Rectal smooth muscle tissue (tissue), 1 donor: ENCODE results near the gene IPO9.

Experiments
- H3K27ac ChIP-seq: one replicate; pipeline ENCODE4 v1.7.0; 2013; ENCODE audit warnings: low read depth, low read length, inconsistent platforms
- H3K27me3 ChIP-seq: one replicate; pipeline ENCODE4 v1.7.0; 2013; ENCODE audit warnings: low read length; ENCODE audit not compliant: control insufficient read depth, insufficient read depth
- H3K36me3 ChIP-seq: one replicate; pipeline ENCODE4 v1.7.0; 2013; ENCODE audit warnings: low read length; ENCODE audit not compliant: control insufficient read depth, insufficient read depth
- H3K4me1 ChIP-seq: one replicate; pipeline ENCODE4 v1.7.0; 2013; ENCODE audit warnings: low read length; ENCODE audit not compliant: control insufficient read depth, insufficient read depth
- H3K4me3 ChIP-seq: one replicate; pipeline ENCODE4 v1.7.0; 2013; ENCODE audit warnings: low read length
- H3K9ac ChIP-seq: one replicate; pipeline ENCODE4 v1.7.0; 2013; ENCODE audit warnings: low read length

IPO9 gene

DNA sequence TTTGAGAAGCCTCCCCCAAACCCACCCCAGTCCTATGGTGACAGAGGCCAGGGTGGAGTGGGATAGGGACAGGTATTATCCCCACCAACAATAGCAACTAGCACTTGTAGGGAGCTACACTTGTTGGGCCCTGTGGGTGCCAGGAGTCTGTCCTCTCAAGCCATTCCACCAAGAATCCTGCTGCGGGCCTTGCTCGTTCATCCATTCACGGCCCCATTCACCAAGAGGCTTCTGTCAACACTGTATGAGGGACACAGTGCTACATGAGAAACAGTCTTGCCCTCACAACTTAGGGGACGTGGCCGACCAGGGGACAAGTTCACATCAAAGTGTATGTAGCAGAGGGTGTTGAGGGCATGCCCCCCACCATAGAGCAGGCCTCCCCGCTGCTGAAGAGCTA is 78.7 kb downstream of the IPO9 start:
- H3K27me3 ChIP-seq = no peaks in the 10 kb centered on the region
- peaks cover 79% of the 10 kb centered on the region for H3K4me1 ChIP-seq
- no peaks in the 10 kb centered on the region for H3K36me3 ChIP-seq
- H3K4me3 ChIP-seq = no peak overlapping the region
- H3K27ac ChIP-seq = peak overlapping the region; percentile 97
- H3K9ac ChIP-seq = no peak overlapping the region

DNA sequence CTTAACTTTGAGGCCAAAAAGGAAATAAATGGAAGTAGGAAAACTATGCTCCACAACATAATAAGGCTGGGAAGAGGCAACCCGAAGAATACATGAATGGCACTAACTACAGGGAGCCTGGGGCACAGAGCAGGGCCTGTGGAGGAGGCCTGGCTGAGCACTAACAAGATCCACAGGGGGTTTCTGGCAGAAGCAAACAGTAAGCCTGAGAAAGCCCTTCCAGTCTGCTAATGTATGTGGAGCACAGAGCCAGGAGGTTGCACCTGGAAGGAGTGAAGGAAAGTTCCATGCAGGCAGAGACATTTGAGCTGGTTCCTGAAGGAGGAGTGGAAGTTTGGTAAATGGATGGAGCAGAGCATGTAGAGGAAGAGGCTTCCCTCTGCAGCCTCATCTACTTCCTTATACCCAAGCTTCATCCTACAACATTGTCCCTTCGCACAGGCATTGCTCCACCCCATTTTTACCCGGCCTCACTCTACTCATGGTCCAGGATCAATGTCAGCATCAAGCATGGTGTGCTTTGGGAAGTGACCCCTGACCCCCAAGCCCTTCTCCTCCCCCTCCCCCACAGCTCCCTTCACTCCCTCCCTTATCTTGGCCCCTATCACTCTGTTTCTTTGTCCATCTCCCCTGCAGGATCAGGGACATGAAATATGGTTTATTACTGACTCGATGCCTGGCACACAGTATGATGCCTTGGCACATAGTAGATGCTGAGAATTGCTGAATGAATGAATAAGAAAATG is 83.0 kb downstream of the IPO9 start:
- no peaks in the 10 kb centered on the region for H3K27me3 ChIP-seq
- H3K4me3 ChIP-seq = no peak overlapping the region
- H3K36me3 ChIP-seq = no peaks in the 10 kb centered on the region
- H3K4me1 ChIP-seq = peaks cover 74% of the 10 kb centered on the region
- no peak overlapping the region for H3K9ac ChIP-seq
- peak overlapping the region; percentile 97 for H3K27ac ChIP-seq

DNA sequence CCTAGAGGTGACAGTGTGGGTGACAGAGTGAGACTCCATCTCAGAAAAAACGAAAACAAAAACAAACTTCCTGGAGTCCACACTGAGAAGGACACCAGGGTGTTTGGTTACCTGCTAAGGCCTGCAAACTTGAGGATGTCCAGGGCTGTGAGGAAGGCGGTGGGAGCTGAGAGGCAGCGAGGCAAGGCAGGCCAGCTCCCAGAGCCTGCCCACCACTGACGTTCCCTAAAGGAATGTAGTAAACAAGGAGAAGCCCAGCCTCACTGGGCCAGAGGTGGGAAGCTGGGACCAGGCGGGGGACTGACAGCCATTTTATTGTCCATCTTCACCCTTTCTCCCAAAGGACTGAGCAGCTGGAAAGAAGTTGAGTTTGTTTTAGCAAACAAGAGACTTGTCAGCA is 83.9 kb downstream of the IPO9 start:
- Histone ChIP-seq H3K27me3 (no peaks in the 10 kb centered on the region), H3K9ac (no peak overlapping the region), H3K27ac (peak overlapping the region; percentile 97), H3K4me1 (peaks cover 74% of the 10 kb centered on the region), H3K36me3 (no peaks in the 10 kb centered on the region), H3K4me3 (no peak overlapping the region)

DNA sequence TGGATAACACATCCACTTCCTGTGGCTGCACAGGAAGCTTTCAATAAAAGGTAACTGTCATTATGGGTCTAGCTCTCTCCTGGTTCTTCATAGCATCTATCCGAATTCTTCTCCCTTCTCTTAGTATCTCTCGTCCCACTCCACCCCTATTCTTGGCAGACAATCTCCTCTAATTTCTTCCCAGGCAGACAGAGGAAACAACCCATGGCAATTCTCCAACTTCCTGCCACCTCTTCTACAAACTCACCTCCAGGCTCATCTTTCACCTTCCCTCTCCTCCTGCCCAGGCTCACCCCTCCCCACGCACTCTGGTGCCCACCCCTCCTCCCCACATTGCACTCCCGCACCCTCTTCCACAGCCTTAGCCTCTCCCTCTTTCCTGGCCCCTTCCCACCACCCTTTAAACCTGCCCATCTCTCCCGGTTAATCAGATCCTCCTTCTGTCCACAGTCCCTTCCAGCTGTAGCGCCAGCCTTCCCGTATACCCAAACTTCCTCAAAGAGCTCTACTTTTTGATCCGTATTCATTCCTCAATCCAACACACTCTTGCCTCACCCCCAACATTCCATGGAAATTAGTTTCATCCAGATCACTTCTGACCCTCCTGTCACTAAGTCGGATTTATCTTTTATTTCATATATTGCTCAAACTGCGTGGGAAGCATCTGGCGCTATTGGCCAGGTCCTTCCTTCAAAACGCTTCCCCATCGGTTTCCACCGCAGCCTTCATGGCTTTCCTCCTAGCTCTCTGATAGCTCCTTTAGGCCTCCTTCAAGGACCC is 85.7 kb downstream of the IPO9 start:
- no peak overlapping the region for H3K9ac ChIP-seq
- H3K27me3 ChIP-seq = no peaks in the 10 kb centered on the region
- no peaks in the 10 kb centered on the region for H3K36me3 ChIP-seq
- H3K27ac ChIP-seq = peak overlapping the region; percentile 97
- peaks cover 71% of the 10 kb centered on the region for H3K4me1 ChIP-seq
- H3K4me3 ChIP-seq = no peak overlapping the region

DNA sequence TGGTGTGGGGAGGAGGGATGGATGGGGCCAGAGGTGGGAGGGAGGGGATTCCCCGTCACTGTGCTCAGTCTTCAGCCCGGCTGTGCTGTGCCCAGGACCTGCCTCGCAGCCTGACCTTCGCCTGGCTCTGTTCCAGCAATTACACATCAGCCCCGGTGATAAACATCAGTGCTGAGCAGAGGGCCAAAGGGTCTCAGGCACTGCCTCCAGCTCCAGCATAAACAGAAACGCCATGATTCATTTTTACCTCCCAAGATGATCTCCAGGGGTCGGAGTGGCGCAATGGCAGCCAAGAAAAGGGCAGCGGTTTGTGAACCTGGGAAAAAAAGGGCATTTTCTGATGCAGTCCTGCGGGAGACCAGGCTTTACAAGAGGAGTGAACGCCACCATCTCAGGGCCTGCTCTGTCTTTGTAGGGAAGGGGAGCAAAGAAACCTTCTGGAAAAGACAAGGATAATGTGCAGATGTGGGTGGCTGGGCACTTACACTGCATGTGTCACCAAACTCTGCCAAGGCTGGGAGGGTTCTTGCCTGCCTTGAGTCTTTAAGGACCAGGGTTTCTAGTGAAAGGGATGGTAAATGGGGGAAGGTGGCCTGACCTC is 87.8 kb downstream of the IPO9 start:
- no peaks in the 10 kb centered on the region for H3K27me3 ChIP-seq
- H3K4me3 ChIP-seq = peak overlapping the region; percentile 42
- H3K27ac ChIP-seq = peak overlapping the region; percentile 97
- peaks cover 73% of the 10 kb centered on the region for H3K4me1 ChIP-seq
- H3K9ac ChIP-seq = peak overlapping the region; percentile 5
- no peaks in the 10 kb centered on the region for H3K36me3 ChIP-seq

DNA sequence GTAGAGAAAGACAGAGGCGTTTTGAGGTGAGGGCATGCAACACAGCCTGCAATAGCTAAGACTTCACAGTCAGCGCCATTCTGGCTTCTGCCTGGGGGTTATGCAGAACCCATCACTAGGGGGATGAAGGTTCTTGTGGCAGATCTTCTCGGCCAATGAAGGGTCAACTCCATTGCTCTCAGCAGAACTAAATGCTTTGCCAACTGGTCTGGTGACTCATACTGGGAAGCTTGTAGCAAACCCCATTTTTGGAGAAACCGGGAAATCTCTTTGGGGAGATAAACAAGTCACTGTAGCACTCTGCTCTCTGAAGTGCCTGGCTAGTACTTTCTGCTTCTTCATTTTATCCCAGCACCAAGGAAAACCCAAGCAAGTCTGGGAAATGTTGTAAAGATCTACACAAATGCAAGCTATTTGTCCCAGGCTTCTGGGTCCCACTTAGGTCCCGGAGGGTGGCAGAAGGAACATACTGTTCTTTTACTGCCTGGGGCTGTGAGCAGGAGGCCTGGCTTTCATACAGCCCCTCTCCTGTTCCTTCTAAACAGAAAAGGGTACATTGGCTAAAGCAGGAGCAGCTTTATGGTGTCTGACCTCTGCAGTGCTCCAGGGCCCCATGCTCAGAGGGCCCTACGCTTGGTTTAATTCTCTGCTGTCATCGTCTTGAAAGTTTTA is 88.5 kb downstream of the IPO9 start:
- H3K9ac ChIP-seq = peak overlapping the region; percentile 5
- H3K27ac ChIP-seq = peak overlapping the region; percentile 97
- peak overlapping the region; percentile 61 for H3K4me3 ChIP-seq
- no peaks in the 10 kb centered on the region for H3K27me3 ChIP-seq
- H3K36me3 ChIP-seq = no peaks in the 10 kb centered on the region
- H3K4me1 ChIP-seq = peaks cover 72% of the 10 kb centered on the region

DNA sequence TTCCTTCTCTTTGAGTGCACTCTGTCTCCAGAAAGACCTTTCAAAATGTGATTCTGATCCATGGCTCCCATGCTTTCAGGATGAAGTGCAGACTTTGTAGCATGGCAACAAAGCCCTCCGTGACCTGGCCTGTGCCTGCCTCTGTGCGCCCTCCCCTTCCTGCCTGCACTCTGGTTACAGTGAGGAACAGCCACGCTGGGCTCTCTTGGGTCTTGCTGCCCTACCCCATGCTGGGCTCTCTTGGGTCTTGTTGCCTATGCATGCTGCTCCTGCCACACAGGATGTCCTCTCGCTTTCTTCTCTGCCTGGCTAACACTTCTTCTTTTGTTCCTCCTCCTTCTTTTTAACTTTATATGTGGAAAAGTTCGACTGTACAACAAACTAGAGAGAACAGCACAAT is 89.4 kb downstream of the IPO9 start:
- Histone ChIP-seq H3K27me3 (no peaks in the 10 kb centered on the region), H3K36me3 (no peaks in the 10 kb centered on the region), H3K4me3 (peak overlapping the region; percentile 61), H3K4me1 (peaks cover 67% of the 10 kb centered on the region), H3K27ac (peak overlapping the region; percentile 97), H3K9ac (peak overlapping the region; percentile 22)

DNA sequence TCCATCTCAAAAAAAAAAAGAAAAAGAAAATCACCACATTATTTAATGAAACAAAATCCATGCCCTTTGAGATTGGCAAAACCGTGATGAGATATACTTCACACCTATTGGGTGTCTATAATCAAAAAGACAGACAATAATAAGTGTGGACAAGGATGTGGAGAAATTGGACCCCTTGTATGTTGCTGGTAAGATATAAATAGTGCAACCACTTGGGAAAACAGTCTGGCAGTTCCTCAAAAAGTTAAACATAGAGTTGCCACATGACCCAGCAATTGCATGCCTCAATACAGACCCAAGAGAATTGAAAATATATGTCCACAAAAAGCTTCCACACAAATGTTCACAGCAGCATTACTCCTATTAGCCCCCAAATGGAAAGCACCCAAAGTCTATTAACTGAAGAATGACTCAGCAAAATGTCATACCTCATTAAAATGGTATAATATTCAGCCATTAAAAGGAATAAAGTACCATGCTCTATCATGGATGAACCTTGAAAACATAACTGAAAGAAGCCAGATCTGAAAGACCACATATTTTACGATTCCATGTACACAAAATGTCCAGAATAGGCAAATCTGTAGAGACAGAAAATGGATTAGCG is 93.1 kb downstream of the IPO9 start:
- Histone ChIP-seq H3K36me3 (no peaks in the 10 kb centered on the region), H3K4me1 (peaks cover 53% of the 10 kb centered on the region), H3K27me3 (no peaks in the 10 kb centered on the region), H3K4me3 (no peak overlapping the region), H3K9ac (no peak overlapping the region), H3K27ac (peak overlapping the region; percentile 25)

DNA sequence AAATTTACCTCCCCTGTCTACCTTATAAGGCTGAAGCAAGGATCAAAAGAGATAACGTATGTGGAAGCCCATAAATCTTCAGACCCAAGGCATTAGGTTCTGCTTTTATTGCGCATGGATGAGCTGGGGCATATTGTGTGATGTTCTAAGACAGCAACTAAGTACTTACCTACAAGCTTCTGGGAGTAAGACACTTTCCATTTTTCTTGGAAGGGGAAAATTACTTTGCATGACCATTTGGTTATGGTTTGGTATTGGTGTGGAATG is 96.3 kb downstream of the IPO9 start:
- H3K36me3 ChIP-seq = no peaks in the 10 kb centered on the region
- H3K4me3 ChIP-seq = no peak overlapping the region
- peaks cover 29% of the 10 kb centered on the region for H3K4me1 ChIP-seq
- no peaks in the 10 kb centered on the region for H3K27me3 ChIP-seq
- H3K9ac ChIP-seq = no peak overlapping the region
- peak overlapping the region; percentile 83 for H3K27ac ChIP-seq

DNA sequence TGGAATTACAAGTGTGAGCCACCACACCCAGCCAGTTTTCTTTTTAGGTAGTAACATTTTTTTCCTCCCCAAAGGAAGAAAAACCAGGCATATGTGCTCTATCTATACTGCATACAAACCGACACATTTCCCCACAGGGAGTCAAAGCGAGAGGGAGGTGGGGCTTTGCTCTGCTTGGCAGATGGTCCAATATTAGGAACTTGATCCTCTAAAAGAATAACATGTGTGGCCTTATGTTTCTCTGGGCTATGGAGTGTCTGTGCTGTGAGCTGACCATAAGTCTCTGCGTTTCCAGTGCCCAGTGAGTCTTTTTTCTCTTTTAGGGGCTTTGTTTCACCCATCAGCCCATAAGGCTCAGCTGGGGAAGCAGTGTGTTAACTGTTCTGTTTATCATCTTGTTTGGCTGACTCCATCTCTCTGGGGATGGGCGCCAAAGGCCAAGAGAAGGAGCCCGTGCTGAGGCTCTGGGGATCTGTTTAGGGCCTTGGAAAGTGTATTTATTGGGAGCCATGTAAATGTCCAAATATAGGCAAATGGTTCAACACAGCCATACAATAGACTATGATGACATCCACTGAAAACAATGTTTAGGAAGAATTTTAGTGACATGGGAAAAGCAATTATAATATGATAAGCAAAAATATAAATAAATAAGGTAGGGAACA is 97.2 kb downstream of the IPO9 start:
- Histone ChIP-seq H3K27ac (peak overlapping the region; percentile 83), H3K9ac (no peak overlapping the region), H3K4me1 (peaks cover 25% of the 10 kb centered on the region), H3K27me3 (no peaks in the 10 kb centered on the region), H3K4me3 (no peak overlapping the region), H3K36me3 (no peaks in the 10 kb centered on the region)

DNA sequence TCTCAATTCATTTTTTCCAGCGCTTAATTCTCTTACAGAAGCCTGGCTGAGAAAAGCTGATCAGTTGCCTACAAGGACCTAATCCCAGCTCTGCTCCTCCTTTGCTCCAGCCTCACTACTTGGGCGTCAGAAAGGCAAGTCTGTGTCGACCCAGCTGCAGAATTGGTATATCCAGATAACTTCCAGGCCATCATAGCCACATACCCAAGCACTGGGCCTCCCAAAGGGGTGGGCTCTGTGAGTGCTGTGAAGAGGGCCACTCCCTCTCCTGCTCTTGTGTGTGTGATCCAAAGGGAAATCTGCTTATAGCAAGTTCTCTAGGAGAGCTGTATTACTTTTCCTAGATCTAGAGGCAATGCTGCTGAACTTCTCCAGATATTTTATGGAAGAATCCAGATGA is 99.3 kb downstream of the IPO9 start:
- H3K9ac ChIP-seq = no peak overlapping the region
- peaks cover 22% of the 10 kb centered on the region for H3K4me1 ChIP-seq
- H3K27me3 ChIP-seq = no peaks in the 10 kb centered on the region
- no peak overlapping the region for H3K4me3 ChIP-seq
- no peaks in the 10 kb centered on the region for H3K36me3 ChIP-seq
- peak overlapping the region; percentile 68 for H3K27ac ChIP-seq

DNA sequence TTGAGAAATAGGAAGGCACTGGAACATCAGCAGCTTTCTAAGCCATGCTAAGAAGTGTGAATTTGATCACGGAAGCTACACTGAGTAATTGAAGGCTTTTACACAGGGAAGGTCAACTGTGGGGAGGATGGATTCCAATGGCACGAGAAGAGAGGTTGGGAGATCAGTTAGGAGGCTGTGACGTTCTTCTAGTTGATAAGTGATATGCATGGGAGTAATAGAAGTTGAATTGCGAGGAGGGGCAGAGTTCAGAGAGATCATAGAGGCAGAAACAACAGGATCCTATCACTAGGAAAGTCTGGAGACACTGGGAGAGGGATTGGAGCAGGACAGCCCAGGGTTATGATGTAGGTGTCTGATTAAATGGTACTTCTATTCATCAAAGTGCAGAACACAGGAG is 101.2 kb downstream of the IPO9 start:
- Histone ChIP-seq H3K36me3 (no peaks in the 10 kb centered on the region), H3K27ac (peak overlapping the region; percentile 33), H3K9ac (no peak overlapping the region), H3K4me1 (peaks cover 24% of the 10 kb centered on the region), H3K27me3 (no peaks in the 10 kb centered on the region), H3K4me3 (no peak overlapping the region)
